Thoracic aorta (tissue), 2 donors: ENCODE data around the gene ERBB4. TPM values are rescaled to one million over a fixed set of nuclear protein-coding genes. Genes with fewer than 3 reads are reported as not detected.

ENCODE experiments used
- ATAC-seq: fragments of 150-250 bp; one replicate; pipeline ENCODE4 v1.8.0; 2017; ENCODE audit warnings: low read depth; ENCODE audit not compliant: insufficient number of reproducible peaks, low FRiP score
- DNase-seq: peaks from one replicate; pipeline ENCODE4 v3.0.0-alpha.2; 2020; ENCODE audit warnings: low spot score
- H3K27ac ChIP-seq, 2 donors: fragments of 200-600 bp; sonication (generic); 1 replicate in 1 of 2; 2 replicates in 1 of 2; pipeline ENCODE4 v1.5.1; 2016; ENCODE audit warnings: mild to moderate bottlenecking in 2 of 2, moderate library complexity in 2 of 2
- H3K27me3 ChIP-seq: fragments of 200-600 bp; sonication (generic); replicated peaks from 2 replicates; pipeline ENCODE4 v1.6.0; 2016; ENCODE audit warnings: mild to moderate bottlenecking; ENCODE audit not compliant: insufficient read depth
- H3K36me3 ChIP-seq: fragments of 200-600 bp; sonication (generic); one replicate; pipeline ENCODE4 v1.5.1; 2016
- H3K4me1 ChIP-seq, 2 donors: fragments of 200-600 bp; sonication (generic); 1 replicate in 1 of 2; 2 replicates in 1 of 2; pipeline versions ENCODE4 v1.5.1 to v1.6.0; 2016; ENCODE audit warnings: low read depth in 2 of 2, mild to moderate bottlenecking in 1 of 2; ENCODE audit not compliant: control insufficient read depth in 1 of 2
- H3K4me3 ChIP-seq: fragments of 200-600 bp; sonication (generic); 2 replicates; pipeline ENCODE4 v1.5.1; 2016; ENCODE audit warnings: mild to moderate bottlenecking
- H3K9me3 ChIP-seq: fragments of 200-600 bp; sonication (generic); 2 replicates; pipeline ENCODE4 v1.5.1; 2016
- CTCF ChIP-seq: fragments of 200-600 bp; sonication (generic); IDR thresholded peaks from one replicate; pipeline ENCODE4 v1.5.1; 2019; ENCODE audit warnings: antibody characterized with exemption
- total RNA-seq, 2 donors: library from RNA; depleted of rRNA; stranded (reverse); fragments of >200 nt; gene quantifications; one replicate each; pipeline versions ENCODE4 v1.1.0 to v1.2.3, GENCODE V29; 2016

ERBB4 gene
- total RNA-seq: 10 to 100 TPM; 15.7 to 29.3 TPM

- DNase-seq (no peak), ATAC-seq (peak; percentile 41)
- no peaks in the 10 kb centered on the region for H3K9me3 ChIP-seq
- peaks cover 3 to 23% of the 10 kb centered on the region in 2 donors for H3K4me1 ChIP-seq
- H3K27me3 ChIP-seq: no peaks in the 10 kb centered on the region
- H3K27ac ChIP-seq: peak within 1 kb of the TSS; percentile 81 to 85
- H3K36me3 ChIP-seq: no peaks in the 10 kb centered on the region
- no peak for TF ChIP-seq CTCF
- H3K4me3 ChIP-seq: peak within 1 kb of the TSS; percentile 91
These were observed at the start of gene ERBB4 for GRCh38 chr2:212538305-212539071. ERBB4 (minus strand) TSS chr2:212538802; CDS start chr2:212538530, 272 bp downstream.

DNA sequence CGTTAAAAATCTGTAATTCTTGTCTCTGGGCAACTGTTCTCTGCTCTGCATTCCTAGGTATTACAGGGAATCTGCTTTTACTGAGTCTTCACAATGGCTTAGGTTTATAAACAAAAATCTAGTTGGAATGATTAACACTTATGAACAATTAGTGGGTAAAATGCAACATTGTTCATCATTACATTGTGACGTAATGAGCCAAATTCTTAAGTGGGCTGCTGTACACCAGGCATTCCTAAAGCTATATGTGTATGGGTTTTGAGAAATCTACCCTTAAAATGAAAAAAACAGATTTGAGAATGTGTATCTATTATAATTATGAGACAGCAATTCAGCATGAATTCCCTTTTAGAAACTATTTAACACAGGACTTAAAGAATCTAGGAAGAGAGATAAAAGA lies 41.5 kb upstream of the ERBB4 start:
- no peak for ATAC-seq

GRCh38 chr2:212556296-212556695 lies 17.7 kb upstream of the ERBB4 start:
- no peaks in the 10 kb centered on the region for H3K27me3 ChIP-seq
- TF ChIP-seq CTCF: no peak
- no peak for ATAC-seq

More for the DNA sequence above, 41.5 kb upstream of the ERBB4 start:
- Histone ChIP-seq H3K4me3 (no peak overlapping the region), H3K36me3 (no peaks in the 10 kb centered on the region), H3K27me3 (no peaks in the 10 kb centered on the region), H3K27ac (no peak overlapping the region), H3K9me3 (no peaks in the 10 kb centered on the region), H3K4me1 (no peaks in the 10 kb centered on the region)
- TF ChIP-seq CTCF: no peak
- DNase-seq: no peak

GRCh38 chr2:212554233-212554632 lies 15.6 kb upstream of the ERBB4 start:
- peaks cover 0 to 6% of the 10 kb centered on the region in 2 donors for H3K4me1 ChIP-seq
- H3K27me3 ChIP-seq: no peaks in the 10 kb centered on the region
- H3K27ac ChIP-seq: no peak overlapping the region
- H3K9me3 ChIP-seq: no peaks in the 10 kb centered on the region
- no peak for DNase-seq
- H3K36me3 ChIP-seq: no peaks in the 10 kb centered on the region
- no peak for TF ChIP-seq CTCF
- no peak overlapping the region for H3K4me3 ChIP-seq
- no peak for ATAC-seq

More at GRCh38 chr2:212556296-212556695, 17.7 kb upstream of the ERBB4 start:
- no peak for DNase-seq
- H3K9me3 ChIP-seq: no peaks in the 10 kb centered on the region
- no peaks in the 10 kb centered on the region for H3K36me3 ChIP-seq
- no peak overlapping the region for H3K4me3 ChIP-seq
- no peaks in the 10 kb centered on the region for H3K4me1 ChIP-seq
- H3K27ac ChIP-seq: no peak overlapping the region

- Histone ChIP-seq H3K4me3 (no peak overlapping the region), H3K36me3 (no peaks in the 10 kb centered on the region), H3K4me1 (peaks cover 0 to 23% of the 10 kb centered on the region in 2 donors), H3K27ac (no peak overlapping the region), H3K27me3 (no peaks in the 10 kb centered on the region), H3K9me3 (no peaks in the 10 kb centered on the region)
- TF ChIP-seq CTCF: no peak
- no peak for ATAC-seq
- no peak for DNase-seq
These were observed 11.3 kb upstream of the ERBB4 start for GRCh38 chr2:212549941-212550340.
